NCI-H187 treated with DMSO at 0.1 percent for 48 hours (cell line): ENCODE data around the gene PAQR8.
"Not testable (repeated sequence)": the region's sequence is repeated elsewhere in the genome, so short reads cannot be mapped to it uniquely, and the experiment has no call there.

ENCODE experiments used
- DNase-seq: peaks from one replicate; lab custom pipeline; 2025; lab: John Stamatoyannopoulos, UW

PAQR8 gene

GRCh38 chr6:52410979-52411378 is 49.0 kb downstream of the PAQR8 start:
- no peak for DNase-seq

GRCh38 chr6:52411911-52412310 is 50.0 kb downstream of the PAQR8 start:
- DNase-seq, result no peak

- DNase-seq, result no peak
Measured at GRCh38 chr6:52415333-52415732, 53.4 kb downstream of the PAQR8 start.

GRCh38 chr6:52415917-52416628 is 54.1 kb downstream of the PAQR8 start:
- no peak for DNase-seq

GRCh38 chr6:52416629-52417151 is 54.7 kb downstream of the PAQR8 start:
- no peak for DNase-seq

GRCh38 chr6:52417675-52418111 is 55.7 kb downstream of the PAQR8 start:
- DNase-seq, result no peak

GRCh38 chr6:52418606-52419005 is 56.7 kb downstream of the PAQR8 start:
- DNase-seq, result no peak

GRCh38 chr6:52419809-52420667 is 58.1 kb downstream of the PAQR8 start, which contains the start of gene EFHC1:
TSS of gene EFHC1 (plus strand) at chr6:52420342. CDS start at chr6:52420411, 69 bp downstream.
- peak; percentile 87 for DNase-seq

- DNase-seq, result peak; percentile 23
Measured at GRCh38 chr6:52420668-52421358, 58.9 kb downstream of the PAQR8 start.

- DNase-seq, result no peak
Measured at GRCh38 chr6:52422156-52422555, 60.2 kb downstream of the PAQR8 start.

- no peak for DNase-seq
Measured at GRCh38 chr6:52423448-52423847, 61.5 kb downstream of the PAQR8 start.

GRCh38 chr6:52423971-52424381 is 62.0 kb downstream of the PAQR8 start:
- no peak for DNase-seq

GRCh38 chr6:52424513-52424912 is 62.6 kb downstream of the PAQR8 start:
- no peak for DNase-seq

GRCh38 chr6:52426667-52427066 is 64.7 kb downstream of the PAQR8 start:
- no peak for DNase-seq

- not testable (repeated sequence) for DNase-seq
Measured at GRCh38 chr6:52433294-52433693, 71.3 kb downstream of the PAQR8 start.

GRCh38 chr6:52435345-52435744 is 73.4 kb downstream of the PAQR8 start:
- no peak for DNase-seq

GRCh38 chr6:52438926-52439325 is 77.0 kb downstream of the PAQR8 start:
- DNase-seq, result no peak

GRCh38 chr6:52454556-52454955 is 92.6 kb downstream of the PAQR8 start:
- DNase-seq, result no peak

GRCh38 chr6:52457096-52457495 is 95.1 kb downstream of the PAQR8 start:
- no peak for DNase-seq
